HG02970 (cell line): ENCODE measurements around the gene AMPD1.

Source experiments
- ATAC-seq: cut with Tn5 transposase; IDR thresholded peaks from one replicate; pipeline ENCODE4 v1.9.1; 2021; ENCODE audit warnings: mild to moderate bottlenecking, moderate library complexity, moderate number of reproducible peaks; ENCODE audit not compliant: unreplicated experiment, low FRiP score

Gene AMPD1

DNA sequence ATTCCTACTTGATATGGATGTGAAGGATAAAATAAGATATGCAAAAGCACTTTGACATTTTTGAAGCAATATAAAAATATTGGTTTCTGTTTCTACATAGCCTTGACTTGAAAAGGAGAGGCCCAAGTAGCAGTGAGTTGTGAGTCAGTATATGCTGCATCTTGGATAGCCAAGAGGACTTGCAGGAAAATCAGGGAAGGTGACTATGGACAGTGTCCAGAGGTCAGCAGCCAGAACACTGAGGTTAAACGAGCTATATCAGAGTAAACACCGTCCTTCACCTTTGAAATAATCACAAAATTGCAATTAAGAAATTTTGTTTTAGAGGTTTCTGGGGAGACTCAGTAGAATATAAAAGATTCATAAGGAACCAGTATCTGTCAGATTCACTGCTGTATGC is 6.6 kb upstream of the AMPD1 start:
- ATAC-seq, result no peak

- no peak for ATAC-seq
Measured at GRCh38 chr1:114700036-114700600, 4.8 kb upstream of the AMPD1 start.

DNA sequence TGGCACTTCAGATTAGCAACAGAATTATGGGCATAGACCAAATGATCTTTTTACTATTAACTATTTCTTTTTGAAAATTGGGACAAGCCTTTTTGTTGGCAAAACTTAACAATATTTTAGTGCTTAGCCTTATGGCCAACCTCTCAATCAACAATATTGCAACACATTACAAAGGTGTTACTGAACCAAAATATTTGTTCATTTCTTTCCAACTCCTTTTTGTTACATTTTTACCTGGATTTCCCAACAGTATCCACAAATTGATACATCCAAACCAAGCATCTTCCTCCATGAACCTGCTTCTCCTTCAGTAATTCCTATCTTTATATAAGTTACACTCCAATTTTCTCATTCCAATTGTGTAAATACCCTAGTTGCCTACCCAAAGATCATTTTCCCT is 1.5 kb upstream of the AMPD1 start:
- ATAC-seq, result no peak

GRCh38 chr1:114694540-114695310 is 621 bp downstream of the AMPD1 start:
- no peak for ATAC-seq

DNA sequence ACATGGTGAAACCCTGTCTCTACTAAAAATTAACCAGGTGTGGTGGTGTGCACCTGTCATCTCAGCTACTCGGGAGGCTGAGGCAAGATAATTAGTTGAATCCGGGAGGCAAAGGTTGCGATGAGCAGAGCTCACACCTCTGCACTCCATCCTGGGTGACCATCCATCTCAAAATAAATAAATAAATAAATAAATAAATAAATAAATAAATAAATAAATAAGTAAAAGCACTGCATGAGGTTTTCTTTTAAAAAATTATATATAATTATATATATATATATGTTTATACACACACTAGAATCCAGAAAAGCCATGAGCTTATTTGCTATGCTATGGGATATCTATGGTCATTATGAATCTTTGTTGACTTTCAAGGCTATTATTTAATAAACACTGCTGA is 2.4 kb downstream of the AMPD1 start:
- ATAC-seq, result no peak

GRCh38 chr1:114691061-114691460 is 4.3 kb downstream of the AMPD1 start:
- no peak for ATAC-seq

DNA sequence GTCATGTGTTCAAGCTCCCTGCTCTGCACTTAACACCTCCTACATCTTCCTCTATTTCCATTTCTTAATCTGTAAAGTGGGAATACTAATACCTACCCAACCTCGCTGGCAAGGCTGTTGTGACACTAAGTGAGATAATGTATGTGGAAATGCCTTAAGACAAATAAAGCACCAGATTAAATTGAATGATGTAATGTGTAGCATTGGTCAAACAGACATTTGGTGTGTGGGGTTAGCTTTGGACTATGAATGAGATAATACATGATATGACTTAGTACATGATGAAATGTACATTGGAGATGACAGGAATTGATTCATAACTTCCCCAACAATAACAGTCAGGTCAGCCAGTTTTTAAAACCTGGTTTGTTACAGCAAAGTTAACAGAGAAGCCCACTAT is 5.2 kb downstream of the AMPD1 start:
- ATAC-seq, result no peak

- ATAC-seq, result no peak
Measured at GRCh38 chr1:114688526-114688925, 6.8 kb downstream of the AMPD1 start.

DNA sequence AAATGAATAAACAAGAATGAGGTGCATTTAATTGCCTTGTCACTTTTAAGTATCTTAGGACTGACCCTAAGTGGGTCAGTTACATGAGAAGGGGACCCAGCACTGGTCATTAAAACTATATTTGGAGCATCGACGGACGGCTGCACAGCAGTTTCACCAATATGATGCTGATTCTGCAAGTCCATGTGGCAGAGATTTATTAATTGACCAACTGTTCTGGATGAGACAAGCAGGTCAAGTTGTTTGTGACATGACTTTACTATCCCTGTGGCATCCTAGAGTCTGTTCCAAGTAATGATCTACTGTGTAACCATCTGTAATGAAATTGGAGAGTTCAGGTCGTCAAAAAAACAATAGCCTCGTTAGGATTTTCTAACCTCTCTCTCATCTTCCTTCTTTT is 9.5 kb downstream of the AMPD1 start:
- ATAC-seq, result no peak

DNA sequence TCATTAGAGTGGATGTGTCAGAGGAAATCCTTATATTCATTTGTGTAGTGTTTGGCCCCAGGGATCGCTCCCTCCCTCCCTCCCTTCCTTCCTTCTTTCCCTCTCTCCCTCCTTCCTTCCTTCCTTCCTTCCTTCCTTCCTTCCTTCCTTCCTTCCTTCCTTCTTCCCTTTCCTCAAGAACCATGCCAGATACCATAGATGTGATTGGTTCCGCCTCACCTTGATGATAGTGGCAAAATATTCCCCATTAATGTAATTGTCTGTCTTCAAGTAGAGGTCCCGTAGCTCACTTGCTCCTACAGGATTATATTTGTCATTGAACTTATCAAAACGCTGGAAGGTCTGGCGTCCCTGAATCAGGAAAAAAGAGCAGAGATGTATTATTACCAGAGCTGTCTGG is 17.7 kb downstream of the AMPD1 start:
- no peak for ATAC-seq

DNA sequence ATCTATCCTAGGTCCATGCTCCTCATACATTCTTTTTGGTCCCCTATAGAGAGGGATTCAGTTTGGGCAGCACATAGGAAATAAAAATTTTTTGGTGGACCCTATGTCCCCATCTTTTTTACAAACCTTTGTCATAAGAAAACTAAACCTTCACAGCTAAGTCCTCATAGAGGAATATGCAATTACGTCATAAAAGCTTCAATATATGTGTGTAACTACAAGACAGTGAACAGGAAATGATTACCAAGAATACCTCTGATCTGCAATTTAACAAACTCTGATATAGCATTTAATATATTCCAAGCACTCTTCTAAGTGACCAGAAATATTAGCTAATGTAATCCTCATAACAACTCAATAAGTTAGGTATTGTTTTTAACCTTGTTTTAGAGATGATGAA is 19.2 kb downstream of the AMPD1 start:
- no peak for ATAC-seq

DNA sequence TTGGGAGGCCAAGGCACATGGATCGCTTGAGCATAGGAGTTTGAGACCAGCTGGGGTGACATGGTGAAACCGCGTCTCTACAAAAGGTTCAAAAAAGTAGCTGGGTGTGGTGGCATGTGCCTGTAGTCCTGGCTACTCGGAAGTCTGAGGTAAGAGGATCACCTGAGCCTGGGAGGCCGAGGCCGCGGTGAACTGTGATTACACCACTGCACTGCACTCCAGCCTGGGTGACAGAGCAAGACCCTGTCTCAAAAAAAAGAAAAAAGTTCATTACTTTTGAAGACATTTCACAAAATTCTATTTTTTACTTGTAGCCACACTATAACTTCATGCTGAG is 23.4 kb downstream of the AMPD1 start:
- ATAC-seq, result no peak

- ATAC-seq, result no peak
Measured at GRCh38 chr1:114671011-114671938, 24.1 kb downstream of the AMPD1 start.

DNA sequence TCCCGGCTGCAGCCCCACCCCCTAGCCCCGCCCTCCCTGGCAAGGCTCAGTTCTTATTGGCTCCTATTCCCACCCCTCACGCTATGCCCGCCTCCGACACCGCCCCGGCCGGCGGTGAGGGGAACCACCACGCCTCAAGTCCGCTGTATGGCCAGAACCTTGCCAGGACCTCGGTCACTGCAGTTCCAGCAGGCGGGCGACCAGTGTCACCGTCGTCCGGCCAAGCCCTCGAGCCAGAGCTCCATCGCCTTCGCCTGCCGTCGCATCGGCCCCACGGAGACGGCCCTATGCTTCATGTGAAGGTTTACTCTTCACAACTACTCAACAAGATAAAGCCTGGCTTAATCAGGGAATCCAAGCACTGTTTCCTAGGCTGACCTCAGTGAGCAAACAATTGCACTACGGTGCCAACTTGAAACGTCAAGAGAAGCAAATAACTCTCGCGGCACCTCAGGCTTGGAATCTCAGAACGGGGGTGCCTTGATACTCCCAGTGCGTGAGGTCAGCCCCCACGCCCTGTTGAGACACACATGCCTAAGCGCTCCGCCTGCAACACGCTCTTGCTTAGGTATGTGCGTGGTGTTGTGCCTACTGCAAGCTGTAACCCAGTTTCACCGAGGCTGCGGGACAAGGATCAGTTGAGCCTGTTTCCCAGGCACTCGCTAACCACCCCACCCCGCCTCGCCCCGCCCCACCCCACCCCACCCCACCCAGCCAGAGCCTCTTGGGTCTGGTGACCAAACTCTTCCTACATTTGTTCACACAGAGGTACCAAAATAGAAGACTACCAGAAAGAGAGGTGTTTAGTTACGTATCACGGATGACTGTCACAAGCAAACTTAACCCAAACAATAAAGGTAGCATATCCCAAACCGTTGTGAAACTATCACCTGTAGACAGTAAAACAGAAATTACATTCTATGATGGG is 25.0 kb downstream of the AMPD1 start:
- ATAC-seq, result peak; percentile 97

- peak; percentile 56 for ATAC-seq
Measured at GRCh38 chr1:114669562-114670082, 25.7 kb downstream of the AMPD1 start, which contains the start of gene DENND2C. DENND2C (minus strand) TSS chr1:114670049; CDS start chr1:114625984, 44,065 bp downstream.

DNA sequence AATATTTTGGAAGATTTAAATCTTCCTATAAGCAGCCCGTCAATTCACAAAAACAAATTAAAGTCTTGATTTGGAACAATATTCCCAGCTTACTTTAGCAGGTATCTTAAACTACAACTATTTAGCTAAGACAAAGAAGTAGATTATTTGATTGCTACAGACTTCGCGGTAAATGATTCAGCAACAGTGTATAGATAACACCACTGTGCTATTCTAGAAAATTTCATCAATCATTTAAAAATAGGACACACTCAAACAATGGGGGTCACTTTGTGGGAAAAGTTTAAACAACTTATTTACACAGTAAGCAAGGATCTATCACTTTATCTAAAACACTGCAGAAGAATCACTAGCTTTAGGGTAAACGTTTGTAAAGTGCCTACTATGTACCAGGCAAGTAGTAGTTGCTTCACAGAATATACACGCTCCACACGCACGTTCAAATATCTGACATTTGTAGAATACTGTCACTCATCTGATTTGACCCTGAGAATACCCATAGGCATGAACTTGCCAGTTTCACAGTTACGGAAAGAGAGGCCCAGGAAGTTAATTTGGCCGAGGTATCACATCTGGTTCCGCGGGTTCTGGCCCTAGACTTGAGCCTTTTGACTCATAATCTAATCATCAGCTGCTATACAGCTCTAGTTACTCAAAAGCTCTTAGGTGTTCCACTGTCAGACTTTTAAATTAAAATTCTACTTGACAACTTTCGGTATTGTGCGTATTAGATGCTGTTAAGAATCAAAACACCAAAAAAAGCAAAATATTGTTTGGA is 26.4 kb downstream of the AMPD1 start:
- ATAC-seq, result no peak

- no peak for ATAC-seq
Measured at GRCh38 chr1:114668373-114668772, 27.0 kb downstream of the AMPD1 start.

- ATAC-seq, result no peak
Measured at GRCh38 chr1:114666954-114667353, 28.4 kb downstream of the AMPD1 start.

DNA sequence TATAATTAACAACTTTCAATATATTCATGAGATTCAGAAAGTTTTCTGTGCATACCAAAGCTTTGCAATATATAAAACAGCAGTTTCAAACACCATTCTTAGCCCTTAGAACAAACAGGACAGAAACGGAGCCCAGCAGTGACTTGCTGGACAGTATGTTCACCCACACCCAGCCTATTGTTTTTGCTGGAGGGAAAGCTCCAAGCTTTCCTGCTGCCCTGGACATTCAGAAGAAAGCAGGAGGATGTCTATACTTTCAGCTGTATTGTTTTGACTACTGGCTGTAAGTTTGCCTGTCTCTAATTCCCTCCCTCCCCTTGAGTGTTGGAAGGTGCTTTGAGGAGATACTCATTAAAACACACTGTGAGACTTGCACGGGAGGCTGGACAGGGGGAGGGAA is 35.1 kb downstream of the AMPD1 start:
- no peak for ATAC-seq
